HG03520 (cell line): Measurements from ENCODE around the gene SECISBP2.
"Not testable (repeated sequence)": the region's sequence is repeated elsewhere in the genome, so short reads cannot be mapped to it uniquely, and the experiment has no call there.

Experiments used
- ATAC-seq: cut with Tn5 transposase; IDR thresholded peaks from one replicate; pipeline ENCODE4 v1.9.1; 2021; ENCODE audit warnings: mild to moderate bottlenecking, moderate library complexity; ENCODE audit not compliant: unreplicated experiment

The SECISBP2 gene

DNA sequence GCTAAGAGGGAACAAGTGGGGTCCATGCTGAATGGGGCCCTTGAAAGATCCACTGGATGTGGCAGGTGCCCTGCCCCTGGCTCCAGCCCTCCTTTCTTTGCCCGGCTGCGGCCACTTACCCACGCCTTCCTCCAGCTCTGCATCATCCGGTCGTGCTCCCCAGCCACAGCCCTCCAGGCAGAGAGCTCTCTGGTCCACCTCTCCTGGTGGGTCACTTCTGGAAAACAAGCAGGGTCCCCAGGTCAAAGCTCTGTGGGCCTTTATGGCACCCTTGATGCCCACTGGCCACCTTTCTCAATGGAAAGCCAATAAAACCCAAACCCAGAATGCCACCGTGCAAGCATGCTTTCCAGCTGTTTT lies 45.0 kb downstream of the SECISBP2 start:
- no peak for ATAC-seq

DNA sequence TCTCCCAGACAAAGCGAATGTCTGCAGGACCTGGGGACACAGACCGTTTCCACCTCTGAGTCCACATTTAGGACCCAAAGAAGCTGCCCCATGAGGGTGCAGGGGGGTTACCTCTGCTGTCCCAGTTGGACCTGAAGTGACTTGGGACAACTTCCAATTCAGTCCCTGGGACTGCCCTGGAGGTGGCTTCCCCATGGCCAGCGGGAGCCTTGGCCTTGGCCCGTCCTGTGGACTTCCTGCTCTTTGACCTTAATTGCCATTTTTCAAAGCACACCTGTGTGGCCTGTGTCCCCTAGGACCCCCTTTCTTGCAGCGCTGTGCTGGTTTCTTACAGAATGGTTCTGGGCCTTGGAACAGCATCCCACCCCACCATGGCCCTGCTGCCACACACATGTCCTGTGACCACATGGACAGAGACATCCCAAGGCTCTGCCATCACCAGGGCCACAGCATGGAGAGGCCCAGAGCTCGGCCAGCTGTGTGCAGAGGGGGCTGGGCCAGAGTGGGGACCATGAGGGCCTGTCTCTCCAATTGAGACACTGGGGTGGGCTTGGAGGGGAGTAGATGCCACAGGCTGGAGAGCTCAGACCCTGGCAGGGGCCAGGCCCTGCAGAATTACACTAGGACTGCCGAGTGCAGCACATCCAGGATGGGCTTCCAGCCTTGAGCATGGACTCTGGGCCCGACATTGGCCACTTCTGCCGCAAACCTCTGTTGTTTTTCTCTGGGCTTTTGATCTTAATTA lies 45.8 kb downstream of the SECISBP2 start:
- no peak for ATAC-seq

DNA sequence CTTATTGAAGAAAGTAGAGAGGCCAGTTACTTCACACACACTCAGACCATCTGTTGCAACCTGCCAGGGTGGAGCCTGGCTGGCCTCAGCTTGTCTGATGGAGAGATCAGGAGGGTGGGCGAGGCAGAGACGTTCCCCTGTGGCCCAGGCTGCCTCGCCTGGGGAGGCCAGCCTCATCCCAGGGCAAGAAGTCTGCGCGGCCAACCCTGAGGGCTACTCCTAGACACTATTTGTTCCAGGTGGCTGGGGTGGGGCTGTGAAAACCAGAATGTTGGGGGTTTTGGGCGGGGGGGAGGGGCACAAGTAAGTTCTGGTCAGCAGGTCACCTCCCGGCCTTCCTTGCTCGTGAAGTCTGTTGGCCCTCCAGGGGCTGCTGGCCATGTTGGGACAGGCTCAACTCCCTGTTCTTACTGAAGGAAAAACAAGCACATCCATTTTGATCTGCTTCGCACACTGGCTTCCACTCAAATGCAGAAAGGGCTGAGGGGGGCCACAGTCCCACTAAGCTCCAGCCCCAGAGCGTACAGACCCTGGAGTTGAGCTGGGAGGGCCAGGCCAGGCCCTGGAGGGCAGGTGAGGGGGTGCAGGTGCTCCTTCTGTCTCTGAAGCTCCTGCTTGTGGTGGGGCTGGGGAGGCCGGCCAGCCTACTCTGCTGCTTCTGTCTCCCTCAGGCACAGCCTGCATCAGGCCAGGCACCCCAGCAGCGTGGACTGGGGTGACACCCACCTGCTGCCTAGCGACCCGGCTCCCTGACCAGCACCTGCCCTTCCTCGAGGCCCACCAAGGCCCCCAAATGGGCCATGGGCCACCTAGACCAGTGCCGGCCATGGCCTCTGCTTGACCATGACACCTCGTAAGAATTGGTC lies 46.6 kb downstream of the SECISBP2 start:
- ATAC-seq = no peak

DNA sequence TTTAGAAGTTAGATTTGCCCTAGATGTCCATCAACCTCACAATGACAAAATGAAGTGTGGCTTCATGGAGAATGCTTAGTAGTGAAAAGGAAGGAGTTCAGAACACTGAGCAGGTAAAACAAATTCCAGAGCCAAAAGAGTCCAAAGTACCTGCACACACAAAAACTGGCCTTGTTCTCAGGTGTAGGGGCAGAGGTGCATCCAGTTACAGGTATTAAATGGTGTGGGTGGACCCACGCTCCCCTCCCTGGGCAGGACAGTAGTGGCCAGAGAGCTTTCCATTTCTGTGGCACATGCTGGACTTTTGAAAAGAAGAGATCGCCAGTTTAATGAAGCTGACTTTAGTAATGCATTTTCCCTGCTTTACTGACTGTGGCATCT lies 47.2 kb downstream of the SECISBP2 start:
- ATAC-seq = no peak

DNA sequence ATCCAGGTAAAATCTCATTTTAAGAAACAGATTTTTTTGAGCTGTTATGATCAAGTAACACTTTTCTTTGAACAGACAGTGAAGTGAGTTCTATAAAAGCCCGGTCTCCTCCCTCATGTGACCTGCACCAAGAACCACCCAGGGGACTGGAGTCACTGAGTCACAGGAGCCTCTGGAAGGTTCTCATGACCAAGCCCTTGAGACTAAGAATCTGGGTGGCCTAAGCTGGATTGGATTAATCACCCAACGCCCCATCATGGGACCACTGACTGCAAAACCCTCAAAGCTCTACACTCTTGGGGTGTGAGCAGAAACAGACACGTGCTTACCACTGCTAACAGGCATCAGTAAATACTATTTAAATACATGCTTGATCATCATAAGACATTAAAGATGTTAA lies 48.4 kb downstream of the SECISBP2 start:
- no peak for ATAC-seq

DNA sequence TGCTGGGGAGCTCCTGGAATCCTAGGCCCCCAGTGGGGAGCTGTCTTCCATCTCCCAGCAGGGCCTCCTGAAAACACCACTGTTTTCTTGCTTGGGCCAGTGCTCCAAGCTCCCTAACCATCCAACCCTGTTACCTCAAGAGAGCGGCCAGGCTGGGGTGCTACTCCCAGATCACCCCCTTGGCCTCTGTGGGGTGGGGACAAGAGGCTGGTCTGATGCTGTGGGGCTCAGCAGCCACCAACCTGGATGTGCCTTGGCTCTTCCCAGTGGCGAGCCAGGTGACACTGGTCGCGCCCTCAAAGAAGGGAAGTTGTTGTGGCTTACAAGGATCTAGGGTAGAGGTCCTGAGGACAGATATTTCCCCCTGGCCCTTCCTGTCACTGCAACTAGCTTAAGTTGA lies 49.0 kb downstream of the SECISBP2 start:
- ATAC-seq = no peak

DNA sequence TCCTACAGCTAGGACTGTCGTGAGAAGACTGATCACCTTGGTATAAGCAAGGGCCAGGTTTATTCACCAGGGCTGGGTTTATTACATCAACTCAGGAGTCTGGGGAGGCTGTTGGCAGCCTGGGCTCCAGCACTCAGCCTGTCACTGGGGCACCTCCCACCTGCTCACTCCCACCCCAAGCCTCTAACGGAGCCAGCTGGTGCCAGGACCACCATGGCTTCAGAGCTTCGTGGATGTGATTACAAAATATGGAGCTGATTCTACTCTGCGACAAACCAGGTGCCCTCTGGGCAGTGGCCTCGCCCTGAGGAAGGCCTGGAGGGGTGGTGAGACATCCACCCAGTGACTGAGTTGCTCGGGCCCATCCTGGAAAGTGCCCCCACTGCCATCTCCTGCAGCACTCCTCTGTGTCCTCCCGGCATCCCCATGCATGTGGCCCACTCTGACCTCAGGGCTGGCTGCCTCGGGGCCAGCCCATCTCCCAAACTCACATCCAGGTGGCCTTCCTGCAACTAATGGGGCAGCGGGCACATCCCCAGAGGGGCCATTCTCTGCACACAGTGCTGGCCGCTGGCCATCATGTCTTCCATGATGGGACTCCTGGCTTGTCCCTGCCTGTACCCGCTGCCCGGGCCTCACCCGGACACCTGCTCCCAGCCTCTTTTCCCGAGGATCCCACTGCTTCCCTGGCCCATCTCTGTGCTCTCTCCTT lies 49.6 kb downstream of the SECISBP2 start:
- ATAC-seq = no peak

DNA sequence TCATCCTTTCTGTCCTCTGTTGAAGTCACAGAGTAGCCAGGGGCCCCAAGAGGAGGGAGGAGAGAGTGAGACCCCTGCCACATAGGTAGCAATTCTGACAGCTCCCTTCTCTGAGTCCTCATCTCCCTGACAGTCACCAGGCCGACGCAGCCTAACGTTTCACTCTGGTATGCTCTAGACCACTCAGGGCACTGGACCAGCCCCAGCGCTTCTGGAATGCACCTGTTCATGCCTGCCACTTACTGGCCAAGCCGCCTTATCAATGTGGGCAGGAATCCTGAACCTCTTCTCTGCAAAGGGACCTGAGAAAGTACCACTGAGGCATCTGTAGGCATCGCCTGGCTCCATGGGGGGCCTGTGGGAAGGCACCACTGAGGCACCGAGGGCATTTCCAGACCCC lies 50.2 kb downstream of the SECISBP2 start:
- no peak for ATAC-seq

DNA sequence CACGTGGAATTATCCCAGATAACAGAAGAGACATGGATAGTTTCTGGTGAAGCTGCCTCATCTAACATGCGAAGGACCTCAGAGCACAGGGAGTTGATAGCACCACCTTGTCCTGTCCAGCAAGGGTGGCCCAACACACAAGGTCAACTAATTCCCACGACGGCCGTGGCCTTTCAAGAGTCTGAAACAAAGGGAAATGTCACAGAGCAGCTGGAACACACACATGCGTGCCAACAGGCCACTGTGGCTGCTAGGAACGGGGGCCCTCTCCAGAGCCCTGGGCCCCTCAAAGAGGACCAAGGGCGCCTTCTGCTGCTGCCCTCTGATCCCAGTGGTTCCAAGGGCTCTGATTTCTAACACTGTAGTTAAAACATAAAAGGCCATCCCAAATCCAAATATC lies 50.7 kb downstream of the SECISBP2 start:
- no peak for ATAC-seq

DNA sequence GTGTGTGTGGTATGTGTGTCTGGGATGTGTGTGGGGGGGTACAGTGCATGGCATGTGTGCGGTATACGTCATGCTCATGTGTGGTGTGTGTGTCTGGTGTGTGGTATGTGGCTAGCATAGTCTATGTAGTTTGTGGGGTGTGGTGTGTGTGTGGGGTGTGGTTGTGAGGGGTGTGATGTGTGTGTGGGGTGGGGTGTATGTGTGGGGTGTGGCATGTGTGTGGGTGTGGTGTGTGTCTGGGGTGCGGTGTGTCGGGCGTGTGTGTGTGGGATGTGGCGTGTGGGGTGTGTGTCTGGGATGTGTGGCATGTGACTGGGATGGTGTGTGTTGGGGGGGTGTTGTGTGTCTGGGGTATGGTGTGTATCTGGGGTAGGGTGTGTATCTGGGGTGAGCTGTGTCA lies 52.3 kb downstream of the SECISBP2 start:
- no peak for ATAC-seq

DNA sequence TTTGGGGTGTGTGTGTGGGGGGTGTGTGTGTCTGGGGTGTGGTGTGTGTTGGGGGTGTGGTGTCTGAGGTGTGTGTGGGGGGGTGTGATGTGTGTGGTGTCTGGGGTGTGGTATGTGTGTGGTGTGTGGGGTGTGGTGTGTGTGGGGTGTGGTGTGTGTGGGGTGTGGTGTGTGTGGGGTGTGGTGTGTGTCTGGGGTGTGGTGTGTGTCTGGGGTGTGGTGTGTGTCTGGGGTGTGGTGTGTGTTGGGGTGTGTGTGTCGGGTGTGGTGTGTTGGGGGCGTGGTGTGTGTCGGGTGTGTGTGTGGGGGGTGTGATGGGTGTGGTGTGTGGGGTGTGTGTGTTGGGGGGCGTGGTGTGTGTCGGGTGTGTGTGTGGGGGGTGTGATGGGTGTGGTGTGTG lies 53.5 kb downstream of the SECISBP2 start:
- not testable (repeated sequence) for ATAC-seq

DNA sequence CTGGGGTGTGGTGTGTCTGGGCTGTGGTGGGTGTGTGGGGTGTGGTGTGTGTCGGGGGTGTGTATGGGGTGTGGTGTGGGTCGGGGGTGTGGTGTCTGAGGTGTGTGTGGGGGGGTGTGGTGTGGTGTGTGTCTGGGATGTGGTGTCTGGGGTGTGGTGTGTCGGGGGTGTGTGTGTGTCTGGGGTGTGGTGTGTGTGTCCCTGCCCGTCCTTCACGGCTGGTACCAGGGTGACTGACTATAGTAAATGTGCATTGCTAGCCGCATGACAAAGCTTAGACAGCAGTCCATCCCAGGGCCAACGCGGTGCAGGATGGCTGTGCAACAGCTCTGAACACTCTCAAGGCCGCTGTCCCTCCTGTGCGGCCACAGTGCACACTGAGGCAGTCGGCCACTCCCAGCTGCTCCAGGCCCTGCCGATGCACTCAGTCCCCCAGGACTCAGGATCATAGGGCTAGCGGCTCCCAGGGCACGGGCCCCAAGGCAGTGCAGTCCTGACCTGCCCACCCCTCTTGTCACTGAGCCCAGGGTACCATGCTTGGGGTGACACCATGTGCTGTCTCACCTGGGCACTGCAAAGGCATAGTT lies 54.0 kb downstream of the SECISBP2 start:
- ATAC-seq = no peak

DNA sequence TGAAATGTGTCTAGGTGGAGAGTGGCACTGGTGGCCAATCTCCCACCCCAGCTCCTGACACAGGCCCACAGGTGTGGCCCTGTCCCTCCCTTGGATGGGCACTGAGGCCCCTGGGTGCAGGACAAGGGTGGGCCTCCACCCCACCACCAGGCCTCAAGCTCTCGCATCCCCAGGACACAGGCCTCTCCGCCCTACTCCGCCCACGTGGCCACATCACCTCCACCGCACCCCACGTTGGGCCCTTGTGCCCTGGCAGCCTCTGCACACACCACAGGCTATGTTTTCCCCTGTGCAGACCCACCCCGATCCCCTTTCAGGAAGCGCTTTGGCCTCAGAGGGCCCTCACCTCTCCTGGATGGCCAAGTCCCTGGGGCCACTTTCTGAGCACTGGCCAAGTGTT lies 54.7 kb downstream of the SECISBP2 start:
- no peak for ATAC-seq

DNA sequence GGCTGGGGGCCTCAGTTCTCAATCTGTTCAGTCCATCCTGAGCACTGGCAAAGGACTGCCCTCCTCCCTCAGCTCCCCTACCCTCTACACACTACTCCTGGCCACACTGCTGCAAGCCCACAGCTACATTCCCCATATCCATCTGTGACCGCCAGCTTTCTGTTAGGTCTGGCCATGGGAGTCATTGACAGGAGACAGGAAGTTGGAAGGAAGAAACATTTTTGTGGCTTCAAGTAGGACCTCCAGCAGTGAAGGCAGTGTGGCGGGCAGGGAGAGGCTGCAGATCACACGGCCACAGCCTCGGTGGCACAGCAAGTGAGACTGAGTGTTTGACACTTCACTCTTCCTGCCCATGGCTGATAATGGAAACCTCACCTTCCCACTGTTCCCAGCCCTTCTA lies 55.9 kb downstream of the SECISBP2 start:
- no peak for ATAC-seq

DNA sequence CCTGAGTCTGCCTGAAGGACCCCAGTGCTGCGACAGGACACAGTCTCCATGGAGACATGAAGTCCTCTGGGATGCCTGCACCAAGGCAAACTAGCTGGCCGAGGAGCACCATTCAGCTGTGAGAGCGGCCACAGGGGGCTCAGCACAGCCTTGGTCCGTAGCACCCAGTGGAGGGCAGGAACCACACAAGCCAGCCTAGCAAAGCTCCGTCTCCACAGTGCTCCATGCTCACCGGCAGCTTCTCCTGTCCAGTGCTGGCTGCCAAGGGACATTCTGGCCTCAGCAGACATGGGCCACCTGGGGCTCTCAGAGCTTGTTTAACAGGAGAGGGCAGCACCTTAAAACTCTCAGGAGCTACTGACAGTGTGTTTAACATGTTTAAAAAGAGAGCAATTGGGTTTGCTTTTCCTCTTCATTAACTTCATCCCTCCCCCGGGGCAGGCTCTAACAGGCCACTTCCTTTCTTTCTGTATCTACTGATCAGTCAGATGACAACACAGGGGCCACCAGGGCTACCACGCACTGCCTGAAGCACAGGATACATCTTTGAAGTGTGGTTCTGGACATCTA lies 57.0 kb downstream of the SECISBP2 start:
- ATAC-seq = peak; percentile 65

DNA sequence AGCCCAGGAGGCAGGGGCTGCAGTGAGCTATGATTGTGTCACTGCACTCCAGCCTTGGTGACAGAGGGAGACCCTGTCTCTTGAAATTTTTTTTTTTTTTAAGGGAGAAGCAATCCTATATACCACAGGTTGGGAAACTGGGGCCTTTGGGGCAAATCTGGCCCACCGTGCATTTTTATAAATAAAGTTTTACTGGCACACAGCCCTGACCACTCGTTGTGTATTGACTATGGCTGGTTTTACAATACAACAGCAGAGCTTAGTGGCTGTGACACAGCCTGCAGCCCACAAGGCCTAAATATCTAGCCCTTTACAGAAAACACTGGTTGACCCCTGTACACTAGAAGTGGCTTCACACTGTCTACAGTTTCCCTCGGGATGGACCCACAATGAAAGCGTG lies 58.0 kb downstream of the SECISBP2 start:
- no peak for ATAC-seq

DNA sequence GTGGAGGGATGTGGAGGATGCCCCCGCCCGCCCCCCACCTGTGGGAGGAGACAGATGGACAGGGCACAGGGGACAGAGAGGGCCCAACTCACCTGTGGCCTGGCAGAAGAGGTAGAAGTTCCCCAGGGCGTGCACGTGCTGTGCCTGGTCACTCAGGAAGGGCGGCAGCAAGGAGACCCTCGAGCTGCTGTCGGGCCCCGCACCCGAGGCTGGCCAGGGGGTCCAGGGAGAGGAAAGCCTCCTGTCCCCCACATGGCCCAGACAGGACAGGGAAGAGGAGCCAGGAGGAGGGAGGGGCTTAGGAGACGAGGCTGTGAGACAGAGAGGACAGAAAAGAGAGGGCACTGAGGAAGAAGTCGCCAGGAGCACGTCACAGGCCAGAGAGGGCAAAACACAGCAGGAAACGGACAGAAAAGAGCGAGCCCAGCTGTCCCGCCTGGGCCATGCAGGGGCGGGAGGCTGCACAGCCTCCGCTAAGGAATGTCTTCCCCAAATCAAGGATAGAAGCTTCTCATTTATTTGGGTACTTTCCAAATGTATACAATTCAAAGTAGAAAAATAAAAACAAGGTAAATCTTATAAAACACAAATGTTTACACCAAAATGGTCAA lies 58.5 kb downstream of the SECISBP2 start:
- no peak for ATAC-seq

DNA sequence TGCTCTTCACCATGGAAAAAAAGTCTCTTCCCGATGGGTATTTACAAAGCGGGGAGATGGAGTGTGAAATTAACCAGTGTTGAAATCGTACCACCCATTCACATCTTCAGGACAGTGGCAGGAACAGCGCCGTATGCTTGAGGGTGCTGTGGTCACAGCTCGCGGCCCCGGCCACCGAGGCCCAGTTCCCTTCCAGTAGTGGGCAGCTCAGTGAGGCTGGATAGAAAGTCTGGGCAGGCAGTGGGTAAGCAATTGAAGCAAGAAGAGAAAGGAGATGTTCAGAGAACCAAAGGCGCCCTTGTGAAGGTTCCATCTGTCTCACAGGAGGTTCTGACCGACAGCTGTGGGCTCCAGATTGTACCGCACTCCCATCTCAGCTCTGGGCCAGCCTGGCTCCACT lies 59.1 kb downstream of the SECISBP2 start:
- ATAC-seq = no peak

DNA sequence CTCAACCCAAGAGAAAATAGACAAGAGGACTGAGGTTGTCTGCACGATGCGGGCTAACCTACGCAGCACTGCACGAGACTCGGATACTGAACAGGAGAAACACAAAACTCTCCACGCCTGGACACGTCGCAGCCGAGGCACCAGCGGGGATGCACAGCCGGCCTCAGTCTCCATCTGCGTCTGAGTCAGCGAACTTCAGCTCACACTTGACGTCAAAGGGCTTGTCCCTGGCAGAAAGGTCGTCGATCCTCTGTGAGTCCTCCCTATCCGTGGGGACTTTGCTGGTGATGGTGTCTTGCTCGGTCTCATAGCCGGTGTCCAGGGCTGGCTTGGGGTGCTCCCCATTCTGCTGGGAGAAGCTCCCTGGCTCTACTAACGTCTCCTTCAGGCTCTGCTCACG lies 60.2 kb downstream of the SECISBP2 start:
- ATAC-seq = no peak

DNA sequence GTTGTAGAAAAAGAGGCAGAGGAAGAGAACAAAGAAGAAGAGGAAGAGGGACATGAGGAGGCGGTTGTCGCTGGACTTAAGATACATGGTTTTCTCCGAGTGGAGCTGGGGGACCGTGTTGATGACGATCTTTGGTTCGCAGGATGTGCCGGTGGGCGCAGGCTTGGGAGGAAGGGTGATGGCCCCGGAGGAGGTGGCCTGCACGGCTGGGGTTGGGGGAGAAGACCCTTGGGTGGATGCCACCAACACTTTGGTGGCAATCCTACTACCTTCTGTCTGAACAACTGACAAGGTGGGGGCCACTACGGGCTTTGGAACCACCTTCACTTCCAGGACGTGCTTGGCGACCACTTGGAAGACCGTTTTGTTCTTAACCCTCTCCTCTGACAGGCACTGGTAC lies 60.7 kb downstream of the SECISBP2 start:
- no peak for ATAC-seq
